PC-3 (cell line): Measurements from ENCODE around the gene PERP. TPM values are rescaled to one million over a fixed set of nuclear protein-coding genes. Genes with fewer than 3 reads are reported as not detected.

ENCODE experiments used
- ATAC-seq: fragments of 200-7000 bp; cut with Tn5 transposase; 2 replicates; pipeline ENCODE4 v1.9.1; 2020; ENCODE audit warnings: mild to moderate bottlenecking, moderate library complexity
- BruUV-seq: library from RNA; stranded (reverse); fragments of 400-500 nt; replicated peaks from 2 replicates; lab custom pipeline; 2021; lab: Mats Ljungman, UMichigan
- CTCF ChIA-PET: fragments of 300-600 bp; sonication (Branson Sonifier 250); formaldehyde crosslinking; loops from one replicate; lab custom pipeline; 2022; ENCODE audit warnings: antibody characterized with exemption; lab: Charles Lee
- POLR2A ChIA-PET: fragments of 300-600 bp; sonication (Branson Sonifier 250); formaldehyde crosslinking; loops from one replicate; lab custom pipeline; 2022; ENCODE audit warnings: antibody characterized with exemption; ENCODE audit not compliant: unreplicated experiment; lab: Charles Lee
- DNase-seq: peaks from one replicate; pipeline ENCODE4 v3.0.0-alpha.2; 2015
- H2AFZ ChIP-seq: fragments of 300-600 bp; sonication (generic); 2 replicates; pipeline ENCODE4 v1.6.0; 2016; ENCODE audit warnings: antibody characterized with exemption, low read length
- H3F3A ChIP-seq: fragments of 300-600 bp; sonication (generic); one replicate; pipeline ENCODE4 v1.6.0; 2017; ENCODE audit warnings: antibody characterized with exemption, low read length, control low read depth, mild to moderate bottlenecking; ENCODE audit not compliant: unreplicated experiment
- H3K27ac ChIP-seq: fragments of 300-600 bp; sonication (generic); 2 replicates; pipeline ENCODE4 v1.5.1; 2016; ENCODE audit warnings: mild to moderate bottlenecking, low read length
- H3K27me3 ChIP-seq: fragments of 300-600 bp; sonication (generic); 2 replicates; pipeline ENCODE4 v1.6.1; 2016; ENCODE audit warnings: low read length, mixed read lengths
- H3K36me3 ChIP-seq: fragments of 300-600 bp; sonication (generic); 2 replicates; pipeline ENCODE4 v1.6.1; 2016; ENCODE audit warnings: low read depth, mixed run types, low read length, mixed read lengths
- H3K4me1 ChIP-seq: fragments of 300-600 bp; sonication (generic); 2 replicates; pipeline ENCODE4 v1.5.1; 2016; ENCODE audit warnings: low read length; ENCODE audit not compliant: insufficient read depth
- H3K4me2 ChIP-seq: fragments of 300-600 bp; sonication (generic); 2 replicates; pipeline ENCODE4 v1.6.0; 2016; ENCODE audit warnings: low read length
- H3K4me3 ChIP-seq: fragments of 300-600 bp; sonication (generic); 2 replicates; pipeline ENCODE4 v1.5.1; 2016; ENCODE audit warnings: mild to moderate bottlenecking, low read length, mixed read lengths
- H3K79me2 ChIP-seq: fragments of 300-600 bp; sonication (generic); 2 replicates; pipeline ENCODE4 v1.6.1; 2017; ENCODE audit warnings: low read length, mixed read lengths
- H3K9ac ChIP-seq: fragments of 300-600 bp; sonication (generic); 2 replicates; pipeline ENCODE4 v1.6.0; 2016; ENCODE audit warnings: mild to moderate bottlenecking, low read length
- H3K9me2 ChIP-seq: fragments of 300-600 bp; sonication (generic); replicated peaks from 2 replicates; pipeline ENCODE4 v1.6.1; 2016; ENCODE audit warnings: mixed run types, low read length, mixed read lengths
- H3K9me3 ChIP-seq: fragments of 300-600 bp; sonication (generic); 2 replicates; pipeline ENCODE4 v1.6.1; 2016; ENCODE audit warnings: low read length, mixed read lengths
- H4K20me1 ChIP-seq: fragments of 300-600 bp; sonication (generic); 2 replicates; pipeline ENCODE4 v1.6.1; 2016; ENCODE audit warnings: low read length, mixed read lengths
- EZH2 ChIP-seq: fragments of 300-600 bp; sonication (generic); IDR thresholded peaks from one replicate; pipeline ENCODE4 v1.6.1; 2017; ENCODE audit warnings: antibody characterized with exemption, mild to moderate bottlenecking, low read length; ENCODE audit not compliant: unreplicated experiment
- EZH2phosphoT487 ChIP-seq: fragments of 300-600 bp; sonication (generic); IDR thresholded peaks from 2 replicates; pipeline ENCODE4 v1.6.1; 2018; ENCODE audit warnings: mild to moderate bottlenecking, antibody characterized with exemption, low read length, borderline replicate concordance
- intact Hi-C: fragments of 100-400 bp; cut with micrococcal nuclease; formaldehyde crosslinking; loops from 2 replicates; pipeline ENCODE4 v1.9.0; 2023
- total RNA-seq: library from RNA; depleted of rRNA; stranded (reverse); fragments of >200 nt; gene quantifications from 2 replicates; pipeline ENCODE4 v1.2.3, GENCODE V29; 2014
- TF ChIP-seq, protein P1 (sequence below): fragments of 300-600 bp; sonication (generic); conservative IDR thresholded peaks from 2 replicates; pipeline ENCODE4 v1.5.1; 2017; ENCODE audit warnings: antibody characterized with exemption, low read depth, mild to moderate bottlenecking, low read length

PERP gene
- total RNA-seq, 1 experiment from 2014 or later, result 50.3 TPM

DNA sequence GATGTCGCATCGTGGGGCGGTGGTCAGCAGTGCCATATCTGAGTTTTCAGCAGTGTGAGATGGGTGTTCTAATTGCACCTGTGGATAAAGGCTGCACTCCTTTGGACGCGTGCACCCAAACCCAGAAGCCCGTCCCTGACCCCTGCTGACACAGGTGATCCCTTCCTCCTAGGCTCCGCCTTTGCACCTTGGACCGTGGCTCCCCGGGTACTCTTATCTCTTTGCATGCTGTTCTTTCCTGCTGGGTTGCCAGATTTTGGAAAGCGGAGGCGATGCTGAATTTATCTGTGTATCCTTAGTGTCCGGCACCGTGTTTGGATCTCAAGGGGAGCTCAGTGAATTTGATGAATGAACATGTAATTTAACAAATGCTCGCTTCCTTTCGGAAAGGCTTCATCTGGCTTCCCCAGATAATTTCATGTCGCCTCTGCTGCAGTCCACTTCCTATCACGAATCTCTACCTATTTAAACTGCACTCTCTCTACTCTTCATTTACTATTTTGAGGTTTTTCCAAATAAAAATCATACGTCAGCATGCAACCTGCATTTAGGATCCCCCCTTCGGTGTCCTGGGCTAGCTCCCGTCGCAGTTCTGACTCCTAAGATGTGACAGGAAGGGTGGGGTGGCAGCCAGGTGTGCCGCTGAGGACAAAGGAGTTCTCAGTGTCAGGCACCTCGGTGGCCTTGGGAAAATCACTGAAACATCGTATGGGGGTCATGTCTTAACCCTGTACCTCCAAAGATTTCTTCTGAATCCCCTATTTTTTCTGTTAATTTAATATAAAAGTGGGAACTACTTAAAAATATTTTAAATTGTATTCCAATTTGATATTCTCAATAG is 753 bp upstream of the PERP start:
- Histone ChIP-seq H3K4me1 (peaks cover 23% of the 10 kb centered on the region), H3F3A (no peaks in the 10 kb centered on the region), H3K79me2 (peaks cover 38% of the 10 kb centered on the region), H3K36me3 (no peaks in the 10 kb centered on the region; the same call in 1 of the 2 replicates), H4K20me1 (no peaks in the 10 kb centered on the region), H3K4me3 (peak overlapping the region; percentile 95), H3K27me3 (no peaks in the 10 kb centered on the region), H3K27ac (peak overlapping the region; percentile 69), H2AFZ (peak overlapping the region; percentile 94), H3K9me2 (no peaks in the 10 kb centered on the region), H3K9me3 (no peaks in the 10 kb centered on the region), H3K9ac (peak overlapping the region; percentile 94), H3K4me2 (peak overlapping the region; percentile 97)
- ChIA-PET POLR2A (interaction anchor here (0.6 kb wide), 1 partner anchor 80 kb away, joined by 3 read pairs; no protein-coding TSS in a partner anchor), CTCF (interaction anchor here (0.9 to 1.0 kb wide), 2 partner anchors 104 to 106 kb away, joined by 6 to 7 read pairs; no protein-coding TSS in a partner anchor)
- BruUV-seq, result TSS peak; percentile 52
- TF ChIP-seq EZH2 (no peak), EZH2phosphoT487 (no peak)
- TF ChIP-seq, protein P1, sequence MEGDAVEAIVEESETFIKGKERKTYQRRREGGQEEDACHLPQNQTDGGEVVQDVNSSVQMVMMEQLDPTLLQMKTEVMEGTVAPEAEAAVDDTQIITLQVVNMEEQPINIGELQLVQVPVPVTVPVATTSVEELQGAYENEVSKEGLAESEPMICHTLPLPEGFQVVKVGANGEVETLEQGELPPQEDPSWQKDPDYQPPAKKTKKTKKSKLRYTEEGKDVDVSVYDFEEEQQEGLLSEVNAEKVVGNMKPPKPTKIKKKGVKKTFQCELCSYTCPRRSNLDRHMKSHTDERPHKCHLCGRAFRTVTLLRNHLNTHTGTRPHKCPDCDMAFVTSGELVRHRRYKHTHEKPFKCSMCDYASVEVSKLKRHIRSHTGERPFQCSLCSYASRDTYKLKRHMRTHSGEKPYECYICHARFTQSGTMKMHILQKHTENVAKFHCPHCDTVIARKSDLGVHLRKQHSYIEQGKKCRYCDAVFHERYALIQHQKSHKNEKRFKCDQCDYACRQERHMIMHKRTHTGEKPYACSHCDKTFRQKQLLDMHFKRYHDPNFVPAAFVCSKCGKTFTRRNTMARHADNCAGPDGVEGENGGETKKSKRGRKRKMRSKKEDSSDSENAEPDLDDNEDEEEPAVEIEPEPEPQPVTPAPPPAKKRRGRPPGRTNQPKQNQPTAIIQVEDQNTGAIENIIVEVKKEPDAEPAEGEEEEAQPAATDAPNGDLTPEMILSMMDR, result no peak
- peak; percentile 25 for DNase-seq
- intact Hi-C loops, result loop anchor here (5.0 to 10.0 kb wide), 2 partner anchors 253 to 401 kb away; no protein-coding TSS in a partner anchor
- peak; percentile 3 for ATAC-seq

DNA sequence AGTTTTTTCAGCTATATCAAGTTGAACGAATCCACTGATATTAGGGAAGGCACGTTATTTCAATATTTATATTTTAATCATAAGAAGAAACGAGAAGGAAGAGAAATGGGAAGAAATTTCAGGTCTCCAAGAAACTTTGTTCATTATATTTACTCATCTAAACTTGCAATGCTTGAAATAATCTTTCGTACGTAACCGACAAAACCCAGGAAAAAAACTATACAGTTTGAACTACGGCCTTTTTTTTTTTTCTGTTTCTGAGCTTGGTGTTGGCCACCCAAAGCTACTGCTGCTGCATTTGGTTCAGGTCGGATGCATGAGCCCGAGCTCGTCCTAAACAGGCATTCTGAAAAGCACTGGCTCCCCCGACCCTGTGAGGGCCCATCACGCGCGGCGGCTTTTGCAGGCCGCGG is 548 bp downstream of the PERP start:
- Histone ChIP-seq H3K4me3 (peak overlapping the region; percentile 95), H3K9me2 (no peaks in the 10 kb centered on the region), H3K79me2 (peaks cover 46% of the 10 kb centered on the region), H3K4me1 (peaks cover 23% of the 10 kb centered on the region), H3K4me2 (peak overlapping the region; percentile 97), H3K27ac (peak overlapping the region; percentile 69), H3K9ac (peak overlapping the region; percentile 94), H3F3A (no peaks in the 10 kb centered on the region), H3K9me3 (no peaks in the 10 kb centered on the region), H2AFZ (peak overlapping the region; percentile 42; the same call in 1 of the 2 replicates), H3K36me3 (no peaks in the 10 kb centered on the region; the same call in 1 of the 2 replicates), H3K27me3 (no peaks in the 10 kb centered on the region), H4K20me1 (no peaks in the 10 kb centered on the region)
- DNase-seq, result no peak
- ChIA-PET CTCF (interaction anchor here (1.2 kb wide), 2 partner anchors 100 to 102 kb away, joined by 7 to 8 read pairs; no protein-coding TSS in a partner anchor), POLR2A (interaction anchor here (0.9 kb wide), 1 partner anchor 271 kb away, joined by 4 read pairs; no protein-coding TSS in a partner anchor)
- TF ChIP-seq EZH2phosphoT487 (no peak), EZH2 (no peak)
- TF ChIP-seq, protein P1, result no peak
- intact Hi-C loops, result loop anchor here (5.0 to 10.0 kb wide), 2 partner anchors 252 to 399 kb away; no protein-coding TSS in a partner anchor
- no TSS peak for BruUV-seq
- no peak for ATAC-seq
